Spleen (tissue), 11 donors: Measurements from ENCODE around the gene SMIM33. TPM values are rescaled to one million over a fixed set of nuclear protein-coding genes. Genes with fewer than 3 reads are reported as not detected.
A peak's percentile ranks its signal among the peaks of the same experiment; 100 is the strongest.
"Not testable (repeated sequence)": the region's sequence is repeated elsewhere in the genome, so short reads cannot be mapped to it uniquely, and the experiment has no call there.

Source experiments
- DNase-seq: peaks from one replicate; pipeline ENCODE4 v3.0.0-alpha.2; 2020
- H3K27ac ChIP-seq, 8 donors: fragments of 200-600 bp; sonication (generic) in 7 of 8; 1 replicate in 4 of 8; 2 replicates in 4 of 8; pipeline versions ENCODE4 v1.5.0 to v1.8.0; 2016 to 2021; ENCODE audit warnings: inconsistent platforms in 4 of 8, mild to moderate bottlenecking in 4 of 8, moderate library complexity in 1 of 8
- H3K27me3 ChIP-seq, 7 donors: fragments of 200-600 bp; sonication (generic) in 6 of 7; replicated peaks in 1 of 7; 1 replicate in 4 of 7; 2 replicates in 3 of 7; pipeline versions ENCODE4 v1.5.0 to v1.8.0; 2016 to 2021; ENCODE audit warnings: inconsistent platforms in 3 of 7, mild to moderate bottlenecking in 1 of 7
- H3K36me3 ChIP-seq, 6 donors: fragments of 200-600 bp; sonication (generic) in 5 of 6; 1 replicate in 4 of 6; 2 replicates in 2 of 6; pipeline versions ENCODE4 v1.5.0 to v1.8.0; 2016 to 2021; ENCODE audit warnings: inconsistent platforms in 2 of 6
- H3K4me1 ChIP-seq, 6 donors: fragments of 200-600 bp; sonication (generic) in 5 of 6; 1 replicate in 3 of 6; 2 replicates in 3 of 6; pipeline versions ENCODE4 v1.5.0 to v1.8.0; 2016 to 2021; ENCODE audit warnings: inconsistent platforms in 3 of 6
- H3K4me3 ChIP-seq, 8 donors: fragments of 200-600 bp; sonication (generic) in 7 of 8; 1 replicate in 4 of 8; 2 replicates in 4 of 8; pipeline versions ENCODE4 v1.5.0 to v1.8.0; 2016 to 2021; ENCODE audit warnings: inconsistent platforms in 4 of 8, mild to moderate bottlenecking in 4 of 8, moderate library complexity in 2 of 8
- H3K9me3 ChIP-seq, 8 donors: fragments of 200-600 bp; sonication (generic) in 7 of 8; 1 replicate in 4 of 8; 2 replicates in 4 of 8; pipeline versions ENCODE4 v1.5.0 to v1.8.0; 2016 to 2021; ENCODE audit warnings: inconsistent platforms in 4 of 8
- CTCF ChIP-seq, 11 experiments: fragments of 200-600 bp in 7 of 11; fragments of 450-650 bp in 4 of 11; sonication (generic) in 4 of 11; IDR thresholded peaks in 8 of 11; conservative IDR thresholded peaks in 3 of 11; 1 replicate in 7 of 11; 2 replicates in 4 of 11; pipeline versions ENCODE4 v1.4.0 to v1.8.0; 2016 to 2021; ENCODE audit warnings: antibody characterized with exemption in 11 of 11, inconsistent platforms in 4 of 11, mild to moderate bottlenecking in 1 of 11
- POLR2A ChIP-seq, 3 donors: fragments of 450-650 bp; IDR thresholded peaks; one replicate each; pipeline ENCODE4 v1.5.1; 2017; ENCODE audit warnings: antibody characterized with exemption in 3 of 3, mild to moderate bottlenecking in 1 of 3
- POLR2AphosphoS5 ChIP-seq, 3 donors: sonication (generic); formaldehyde crosslinking; IDR thresholded peaks; one replicate each; pipeline ENCODE4 v1.5.1; 2017; ENCODE audit warnings: antibody characterized with exemption in 3 of 3
- WGBS, 5 donors: extraction: QIAGEN DNeasy Blood & Tissue Kit in 3 of 5; methylation state at CpG; one replicate each; pipeline versions ENCODE4 v1.1.5 to v1.1.7; 2013 to 2018; 5-methylcytosine and 5-hydroxymethylcytosine counted together
- intact Hi-C: fragments of 100-400 bp; cut with DNase I; formaldehyde crosslinking; loops from one replicate; pipeline ENCODE4 v1.15.0; 2023; ENCODE audit warnings: low total_unique reads
- polyA plus RNA-seq, 3 donors: library from polyadenylated mRNA; stranded (reverse); fragments of 200-250 nt; gene quantifications; one replicate each; pipeline ENCODE4 v1.2.1, GENCODE V29; 2013
- total RNA-seq, 7 donors: library from RNA; depleted of rRNA in 3 of 7; stranded (reverse); fragments of >200 nt in 3 of 7; fragmentation: NEBNext Ultra II Directional in 4 of 7; extraction: Animal tissue kit (Norgen Biotek cat#: 25700) in 4 of 7; gene quantifications; one replicate each; pipeline versions ENCODE4 v1.1.0 to v1.2.1, GENCODE V29; 2016 to 2021
- donor health status: healthy with polysubstance abuse.
- donor health status: DM: no; HTN: no; CAD: no; lungs with moderate emphysema.
- donor health status: DM: no; HTN: no; CAD: no.
- donor health status: Bipolar disorder and iron deficiency.
- donor health status: healthy.
- donor health status: DM: no; HTN: no; CAD: no.
- donor health status: DM: yes; HTN: yes; CAD: no.

SMIM33 gene
- total and polyA plus RNA-seq, 10 donors = 0.03 to 0.24 TPM; not detected in 8

- peak overlapping the region; percentile 91 to 99 (median 98) for H3K27ac ChIP-seq
- peak overlapping the region; percentile 58 to 87 (median 71) for H3K4me3 ChIP-seq
- peaks cover 7 to 30% (median 14%) of the 10 kb centered on the region in 6 donors for H3K4me1 ChIP-seq
- no peak for DNase-seq
- TF ChIP-seq CTCF (IDR thresholded peaks at IDR 0.05 in 8 of 11, conservative IDR thresholded peaks at IDR 0.05 in 3 of 11) (no peak), POLR2AphosphoS5 (IDR thresholded peaks at IDR 0.05) (no peak), POLR2A (IDR thresholded peaks at IDR 0.05) (no peak)
- peaks cover 0 to 27% (median 0%) of the 10 kb centered on the region in 6 donors for H3K36me3 ChIP-seq
- H3K9me3 ChIP-seq = no peaks in the 10 kb centered on the region
- WGBS, 5 donors = 38 to 51% (median 42%) methylated on average over 8 of the region's 8 CpGs
- no peaks in the 10 kb centered on the region for H3K27me3 ChIP-seq
- intact Hi-C loops = no loop called here
These were observed 32.1 kb upstream of the SMIM33 start for GRCh38 chr5:139438707-139439012.

GRCh38 chr5:139439013-139439903 is 31.5 kb upstream of the SMIM33 start, which contains the start of gene DNAJC18:
Gene DNAJC18 (minus strand): TSS chr5:139439525. CDS start chr5:139439445, 80 bp downstream.
- TF ChIP-seq POLR2A (IDR thresholded peaks at IDR 0.05) (peak in 2 of 3 donors; percentile 1 to 64), POLR2AphosphoS5 (IDR thresholded peaks at IDR 0.05) (peak; percentile 89 to 93 (median 90)), CTCF (IDR thresholded peaks at IDR 0.05 in 8 of 11, conservative IDR thresholded peaks at IDR 0.05 in 3 of 11) (peak in 2 of 11 experiments; percentile 3 to 29)
- Histone ChIP-seq H3K36me3 (peaks cover 0 to 21% (median 0%) of the 10 kb centered on the region in 6 donors), H3K27ac (peak within 1 kb of the TSS; percentile 91 to 99 (median 98)), H3K27me3 (no peaks in the 10 kb centered on the region), H3K9me3 (no peaks in the 10 kb centered on the region), H3K4me1 (peaks cover 7 to 36% (median 14%) of the 10 kb centered on the region in 6 donors), H3K4me3 (peak within 1 kb of the TSS; percentile 58 to 87 (median 71))
- peak; percentile 98 for DNase-seq
- intact Hi-C loops = no loop called here
- WGBS, 5 donors = 3 to 10% (median 4%) methylated on average over 22 to 49 of the region's 49 CpGs

GRCh38 chr5:139440416-139440815 is 30.4 kb upstream of the SMIM33 start:
- DNase-seq, H3K36me3 ChIP-seq, H3K9me3 ChIP-seq, intact Hi-C loops, H3K27me3 ChIP-seq, H3K27ac ChIP-seq, H3K4me3 ChIP-seq: not testable (repeated sequence)
- peaks cover 7 to 37% (median 14%) of the 10 kb centered on the region in 6 donors for H3K4me1 ChIP-seq
- WGBS, 5 donors = 96 to 98% (median 97%) methylated on average over 17 of the region's 17 CpGs

GRCh38 chr5:139443831-139444453 is 26.9 kb upstream of the SMIM33 start:
- H3K4me3 ChIP-seq = no peak overlapping the region
- intact Hi-C loops = no loop called here
- peaks cover 3 to 23% (median 8%) of the 10 kb centered on the region in 6 donors for H3K4me1 ChIP-seq
- WGBS, 5 donors = 38 to 49% (median 47%) methylated on average over 4 of the region's 4 CpGs
- peak overlapping the region in 1 of 8 donors; percentile 23 for H3K27ac ChIP-seq
- TF ChIP-seq POLR2AphosphoS5 (IDR thresholded peaks at IDR 0.05) (no peak), POLR2A (IDR thresholded peaks at IDR 0.05) (no peak), CTCF (IDR thresholded peaks at IDR 0.05 in 8 of 11, conservative IDR thresholded peaks at IDR 0.05 in 3 of 11) (no peak)
- H3K9me3 ChIP-seq = no peaks in the 10 kb centered on the region
- H3K36me3 ChIP-seq = peaks cover 0 to 17% (median 0%) of the 10 kb centered on the region in 6 donors
- DNase-seq = no peak
- H3K27me3 ChIP-seq = no peaks in the 10 kb centered on the region
